Measurements from ENCODE around the gene KLHL28.

Gene KLHL28

DNA sequence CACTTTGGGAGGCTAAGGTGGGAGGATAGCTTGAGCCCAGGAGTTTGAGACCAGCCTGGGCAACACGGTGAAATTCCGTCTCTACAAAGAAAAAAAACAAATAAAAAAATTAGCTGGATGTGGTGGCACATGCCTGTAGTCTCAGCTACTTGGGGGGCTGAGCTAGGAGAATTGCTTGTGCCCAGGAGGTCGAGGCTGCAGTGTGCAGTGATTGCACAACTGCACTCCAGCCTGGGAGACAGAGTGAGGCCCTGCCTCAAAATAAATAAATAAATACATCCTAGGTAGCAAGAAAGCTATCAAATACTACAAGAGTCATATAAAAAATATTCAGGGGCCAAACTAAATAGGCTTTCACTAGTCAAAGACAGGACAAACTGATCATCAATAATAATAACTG lies 6.2 kb downstream of the KLHL28 start:
- no peak for DNase-seq (ENCODE audit: low read depth)
- TF ChIP-seq, protein P1, sequence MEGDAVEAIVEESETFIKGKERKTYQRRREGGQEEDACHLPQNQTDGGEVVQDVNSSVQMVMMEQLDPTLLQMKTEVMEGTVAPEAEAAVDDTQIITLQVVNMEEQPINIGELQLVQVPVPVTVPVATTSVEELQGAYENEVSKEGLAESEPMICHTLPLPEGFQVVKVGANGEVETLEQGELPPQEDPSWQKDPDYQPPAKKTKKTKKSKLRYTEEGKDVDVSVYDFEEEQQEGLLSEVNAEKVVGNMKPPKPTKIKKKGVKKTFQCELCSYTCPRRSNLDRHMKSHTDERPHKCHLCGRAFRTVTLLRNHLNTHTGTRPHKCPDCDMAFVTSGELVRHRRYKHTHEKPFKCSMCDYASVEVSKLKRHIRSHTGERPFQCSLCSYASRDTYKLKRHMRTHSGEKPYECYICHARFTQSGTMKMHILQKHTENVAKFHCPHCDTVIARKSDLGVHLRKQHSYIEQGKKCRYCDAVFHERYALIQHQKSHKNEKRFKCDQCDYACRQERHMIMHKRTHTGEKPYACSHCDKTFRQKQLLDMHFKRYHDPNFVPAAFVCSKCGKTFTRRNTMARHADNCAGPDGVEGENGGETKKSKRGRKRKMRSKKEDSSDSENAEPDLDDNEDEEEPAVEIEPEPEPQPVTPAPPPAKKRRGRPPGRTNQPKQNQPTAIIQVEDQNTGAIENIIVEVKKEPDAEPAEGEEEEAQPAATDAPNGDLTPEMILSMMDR (IDR thresholded peaks at IDR 0.05; ENCODE audit: control insufficient read depth, insufficient read depth, low read depth, low read length, missing control alignments), result no peak
- no peak overlapping the region for H3K4me3 ChIP-seq (ENCODE audit: control insufficient read depth, low read depth, low read length)

DNA sequence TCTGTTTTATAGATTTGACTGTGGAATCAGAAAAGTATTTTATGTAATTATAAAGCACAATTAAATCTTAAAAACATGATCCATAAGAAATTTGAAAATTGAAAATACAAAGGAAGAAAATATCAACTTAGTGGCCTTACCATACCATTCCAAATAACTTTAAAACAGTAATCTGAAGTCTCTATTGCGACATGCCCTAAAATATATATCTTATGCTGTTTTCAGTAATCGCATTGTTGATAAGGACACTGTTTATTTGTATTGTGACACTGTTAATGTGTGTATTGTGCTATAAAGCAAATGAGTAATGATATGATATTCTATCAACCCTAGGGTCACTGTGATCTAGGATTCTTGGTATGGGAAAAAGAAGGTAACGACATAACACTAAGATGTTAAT lies 7.0 kb downstream of the KLHL28 start:
- DNase-seq (ENCODE audit: low read depth), result no peak
- TF ChIP-seq, protein P1 (IDR thresholded peaks at IDR 0.05; ENCODE audit: control insufficient read depth, insufficient read depth, low read depth, low read length, missing control alignments), result no peak

DNA sequence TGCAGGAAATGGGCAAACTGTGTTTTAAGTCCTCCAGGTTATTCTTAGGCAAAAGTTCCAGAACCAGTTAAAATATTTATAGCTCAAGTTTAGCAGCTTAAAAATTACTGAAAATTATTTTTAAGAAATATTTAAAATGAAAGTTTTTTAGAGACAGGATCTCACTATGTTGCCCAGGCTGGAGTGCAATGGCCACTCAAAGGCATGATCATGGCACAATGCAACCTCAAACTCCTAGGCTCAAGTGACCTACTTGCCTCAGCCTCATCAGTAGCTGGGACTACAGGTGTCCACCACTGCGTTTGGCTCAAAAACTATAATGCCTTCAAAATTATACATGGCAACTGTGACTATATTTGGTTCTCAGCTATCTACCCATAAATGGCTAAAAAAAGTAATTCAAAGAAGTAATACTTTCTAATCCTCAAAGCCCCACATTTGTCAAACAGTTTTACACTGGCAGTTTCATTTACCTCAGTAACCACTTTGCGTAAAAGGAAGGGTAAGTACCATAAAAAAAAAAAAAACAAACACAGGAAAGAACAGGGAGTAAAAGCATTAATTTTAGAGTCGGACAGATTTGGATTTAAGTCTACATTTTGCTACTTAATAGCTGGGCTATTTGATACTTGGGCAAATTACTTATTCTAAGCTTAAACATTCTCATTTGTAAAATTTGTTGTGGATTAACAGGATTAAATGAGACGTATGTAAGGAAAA lies 9.2 kb downstream of the KLHL28 start:
- no peak for DNase-seq (ENCODE audit: low read depth)
- H3K4me3 ChIP-seq (ENCODE audit: control insufficient read depth, low read depth, low read length), result no peak overlapping the region
- TF ChIP-seq, protein P1 (IDR thresholded peaks at IDR 0.05; ENCODE audit: control insufficient read depth, insufficient read depth, low read depth, low read length, missing control alignments), result no peak

More for the DNA sequence above, 7.0 kb downstream of the KLHL28 start:
- H3K4me3 ChIP-seq (ENCODE audit: control insufficient read depth, low read depth, low read length), result no peak overlapping the region

DNA sequence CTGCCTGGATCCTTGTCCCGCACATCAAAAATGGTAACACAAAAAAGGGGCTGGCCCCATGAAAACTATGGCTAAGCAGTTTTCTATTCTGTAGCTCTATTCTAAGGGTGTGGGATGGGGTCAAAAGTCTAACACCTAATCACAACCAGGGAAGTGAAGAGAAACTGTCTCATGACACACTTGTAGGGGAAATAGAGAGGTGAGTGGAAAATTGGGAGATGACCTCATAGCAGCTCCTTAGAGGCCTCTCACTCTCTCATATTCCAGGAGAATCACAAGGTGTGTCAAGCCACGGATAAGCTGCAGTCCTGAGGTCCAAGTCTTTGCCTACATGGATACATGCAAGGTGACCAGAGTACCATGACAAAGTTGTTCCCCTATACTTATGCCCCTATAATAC lies 10.7 kb downstream of the KLHL28 start:
- H3K4me3 ChIP-seq (ENCODE audit: control insufficient read depth, low read depth, low read length), result no peak overlapping the region
- TF ChIP-seq, protein P1 (IDR thresholded peaks at IDR 0.05; ENCODE audit: control insufficient read depth, insufficient read depth, low read depth, low read length, missing control alignments), result no peak
- DNase-seq (ENCODE audit: low read depth), result no peak

DNA sequence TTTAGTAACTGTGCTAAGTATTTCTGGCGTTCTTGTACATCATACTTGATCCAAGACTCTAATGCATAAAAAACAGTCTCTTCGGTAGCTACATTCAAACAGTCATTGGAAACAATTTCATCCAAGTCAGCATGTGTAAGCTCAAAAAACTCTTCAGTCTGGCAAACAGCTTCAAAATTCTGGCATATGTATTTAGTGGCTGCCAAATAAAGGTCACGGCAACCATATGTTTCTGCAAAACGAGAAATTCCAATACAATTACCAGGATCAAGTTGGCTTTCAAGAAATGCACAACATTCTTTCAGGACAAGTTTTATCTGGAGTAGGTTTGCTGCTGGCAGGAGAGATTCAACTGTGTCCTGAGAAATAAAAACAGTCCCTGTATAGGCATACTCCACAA lies 16.5 kb downstream of the KLHL28 start:
- no peak overlapping the region for H3K4me3 ChIP-seq (ENCODE audit: control insufficient read depth, low read depth, low read length)
- DNase-seq (ENCODE audit: low read depth), result peak; percentile 89
- TF ChIP-seq, protein P1 (IDR thresholded peaks at IDR 0.05; ENCODE audit: control insufficient read depth, insufficient read depth, low read depth, low read length, missing control alignments), result no peak

DNA sequence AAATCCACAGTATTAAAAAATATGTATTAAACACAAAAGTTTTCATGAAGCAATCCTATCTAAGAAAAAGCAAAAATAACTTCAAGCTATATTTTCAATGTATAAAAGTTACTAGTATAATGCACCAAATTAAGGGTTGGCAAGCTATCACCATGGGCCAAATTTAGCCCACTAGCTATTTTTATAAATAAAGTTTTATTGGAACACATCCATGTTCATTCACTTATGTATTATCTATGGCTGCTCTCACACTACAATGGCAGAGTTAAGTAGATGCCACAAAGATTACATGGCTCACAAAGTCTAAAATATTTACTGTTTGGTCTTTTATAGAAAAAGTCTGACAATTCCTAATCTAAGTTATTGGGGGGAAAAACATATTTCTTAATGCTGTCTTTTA lies 17.6 kb downstream of the KLHL28 start:
- no peak overlapping the region for H3K4me3 ChIP-seq (ENCODE audit: control insufficient read depth, low read depth, low read length)
- TF ChIP-seq, protein P1 (IDR thresholded peaks at IDR 0.05; ENCODE audit: control insufficient read depth, insufficient read depth, low read depth, low read length, missing control alignments), result no peak

More for the DNA sequence above, 17.6 kb downstream of the KLHL28 start:
- no peak for DNase-seq (ENCODE audit: low read depth)

Measured in AG09309 (cell line).